A172 (cell line): ENCODE results near the gene PLEKHH2. TPM values are rescaled to one million over a fixed set of nuclear protein-coding genes. Genes with fewer than 3 reads are reported as not detected.
"Not testable (repeated sequence)": the region's sequence is repeated elsewhere in the genome, so short reads cannot be mapped to it uniquely, and the experiment has no call there.

Source experiments
- DNase-seq: peaks from one replicate; pipeline ENCODE4 v3.0.0-alpha.2; 2015; ENCODE audit warnings: low spot score
- total RNA-seq: library from RNA; depleted of rRNA; stranded (reverse); fragments of >200 nt; shearing (Covaris generic); gene quantifications from 2 replicates; pipeline ENCODE4 v1.2.3, GENCODE V29; 2014; rRNA removed

The PLEKHH2 gene
- 0.98 and 4.6 TPM in 2 replicates for total RNA-seq

- DNase-seq, result peak; percentile 76
Observed at GRCh38 chr2:43637030-43637803, at the start of gene PLEKHH2. Gene PLEKHH2, plus strand, starts transcription at chr2:43637260. Its CDS starts 7,414 bp downstream, at chr2:43644674.

GRCh38 chr2:43592443-43592842 is 44.6 kb upstream of the PLEKHH2 start:
- DNase-seq, result peak; percentile 10

DNA sequence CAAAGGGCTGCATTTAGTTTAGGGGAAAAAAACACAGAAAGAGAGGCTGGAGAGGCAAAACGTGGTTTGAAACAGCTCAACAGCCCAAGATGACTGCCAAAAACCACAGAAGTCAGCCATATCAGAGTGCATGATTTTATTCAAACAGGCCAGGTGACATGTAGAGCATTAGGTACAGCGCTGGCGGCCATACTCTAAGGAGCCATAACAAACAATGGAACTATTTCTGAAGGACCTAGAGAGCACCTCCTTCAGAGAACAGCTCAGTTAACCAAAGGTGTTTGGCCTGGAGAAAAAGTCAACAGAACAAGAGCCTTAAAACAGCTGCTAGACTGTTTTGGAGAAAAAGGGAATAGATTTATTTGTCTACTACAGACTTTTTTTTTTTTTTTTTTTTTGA is 43.8 kb upstream of the PLEKHH2 start:
- DNase-seq, result no peak

- no peak for DNase-seq
Observed at GRCh38 chr2:43594875-43595274, 42.2 kb upstream of the PLEKHH2 start.

DNA sequence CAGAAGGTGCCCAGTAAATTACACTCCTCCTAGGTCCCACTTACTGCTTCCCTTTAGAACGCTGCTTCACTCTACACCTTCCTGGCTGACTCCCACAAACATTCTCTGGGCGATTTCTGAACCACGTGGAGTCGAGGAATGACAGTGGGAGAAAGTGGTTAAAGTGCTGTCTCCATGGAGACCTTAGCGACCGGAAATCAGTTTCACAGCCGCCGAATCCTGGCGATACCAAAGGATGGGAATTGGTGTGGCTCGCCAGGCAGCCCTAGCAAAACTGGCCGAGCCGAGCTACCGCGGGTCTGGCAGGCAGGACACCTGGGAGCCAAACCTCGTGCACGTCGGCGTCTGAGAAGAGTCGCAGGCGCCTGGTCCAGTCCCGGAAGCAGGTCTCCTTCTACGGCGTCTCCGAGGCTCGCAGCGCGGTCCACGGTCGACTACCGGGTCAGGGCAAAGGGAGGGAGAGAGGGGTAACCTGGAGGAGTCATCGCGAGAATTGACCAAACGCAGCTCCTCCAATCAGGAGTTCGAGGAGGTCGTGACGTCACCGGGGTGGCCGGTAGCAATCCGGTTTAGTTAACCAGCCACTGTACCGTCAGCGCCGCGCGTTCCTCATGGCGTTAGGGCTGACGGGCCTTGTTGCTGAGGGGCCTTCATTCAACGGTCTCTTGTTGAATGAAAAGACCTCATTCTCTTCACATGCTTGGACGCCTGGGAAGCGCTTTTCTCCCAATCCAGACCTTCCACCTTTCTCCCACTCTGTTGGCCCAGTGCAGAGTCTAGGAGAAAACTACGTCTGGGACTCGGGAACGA is 41.3 kb upstream of the PLEKHH2 start, which contains the start of gene THADA:
Gene THADA, minus strand, starts transcription at position 436 of the 810 bp plus-strand sequence. CDS start 3,646 bp downstream, outside the sequence.
- DNase-seq, result peak; percentile 99

DNA sequence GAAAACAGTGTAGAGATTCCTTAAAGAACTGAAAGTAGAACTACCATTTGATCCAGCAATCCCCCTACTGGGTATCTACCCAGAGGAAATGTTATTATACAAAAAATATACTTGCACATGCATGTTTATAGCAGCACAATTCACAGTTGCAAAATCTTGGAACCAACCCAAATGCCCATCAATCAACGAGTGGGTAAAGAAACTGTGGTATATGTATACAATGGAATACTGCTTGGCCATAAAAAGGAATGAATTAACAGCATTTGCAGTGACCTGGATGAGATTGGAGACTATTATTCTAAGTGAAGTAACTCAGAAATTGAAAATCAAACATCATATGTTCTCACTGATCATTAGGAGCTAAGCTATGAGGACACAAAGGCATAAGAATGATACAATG is 36.5 kb upstream of the PLEKHH2 start:
- DNase-seq, result not testable (repeated sequence)

GRCh38 chr2:43604674-43605073 is 32.4 kb upstream of the PLEKHH2 start:
- no peak for DNase-seq

- DNase-seq, result peak; percentile 45
Observed at GRCh38 chr2:43605079-43605655, 31.9 kb upstream of the PLEKHH2 start.

GRCh38 chr2:43605851-43606250 is 31.2 kb upstream of the PLEKHH2 start:
- no peak for DNase-seq

DNA sequence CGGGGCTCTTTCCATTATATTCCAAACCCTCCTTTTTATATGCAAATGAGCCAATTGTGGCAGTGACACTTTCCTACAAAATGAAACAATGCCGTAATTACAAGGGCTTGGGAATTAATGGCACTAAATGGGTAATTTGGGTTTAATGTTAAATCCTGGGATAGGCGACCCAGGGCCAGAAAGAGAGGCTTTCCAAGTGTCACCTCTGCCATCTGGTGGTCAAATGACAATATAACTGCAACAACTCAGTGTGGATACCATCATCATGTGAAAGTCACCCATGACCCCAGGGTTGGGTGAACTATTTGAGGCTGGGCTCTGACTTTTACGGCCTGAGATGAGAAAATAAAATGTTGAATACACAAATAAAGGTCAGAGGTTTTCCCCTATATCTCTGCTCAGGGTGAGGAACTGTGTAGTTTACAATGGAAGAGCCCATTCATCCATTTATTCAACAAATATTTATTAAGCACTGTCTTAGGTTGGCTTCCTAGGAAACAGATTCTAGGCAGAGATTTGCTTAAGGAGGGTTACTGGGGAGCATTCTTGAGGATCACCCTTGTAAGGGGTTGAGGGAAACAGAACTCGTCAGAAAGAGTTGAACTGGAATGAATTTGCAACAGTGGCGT is 27.7 kb upstream of the PLEKHH2 start:
- peak; percentile 55 for DNase-seq

GRCh38 chr2:43610361-43610760 is 26.7 kb upstream of the PLEKHH2 start:
- no peak for DNase-seq

DNA sequence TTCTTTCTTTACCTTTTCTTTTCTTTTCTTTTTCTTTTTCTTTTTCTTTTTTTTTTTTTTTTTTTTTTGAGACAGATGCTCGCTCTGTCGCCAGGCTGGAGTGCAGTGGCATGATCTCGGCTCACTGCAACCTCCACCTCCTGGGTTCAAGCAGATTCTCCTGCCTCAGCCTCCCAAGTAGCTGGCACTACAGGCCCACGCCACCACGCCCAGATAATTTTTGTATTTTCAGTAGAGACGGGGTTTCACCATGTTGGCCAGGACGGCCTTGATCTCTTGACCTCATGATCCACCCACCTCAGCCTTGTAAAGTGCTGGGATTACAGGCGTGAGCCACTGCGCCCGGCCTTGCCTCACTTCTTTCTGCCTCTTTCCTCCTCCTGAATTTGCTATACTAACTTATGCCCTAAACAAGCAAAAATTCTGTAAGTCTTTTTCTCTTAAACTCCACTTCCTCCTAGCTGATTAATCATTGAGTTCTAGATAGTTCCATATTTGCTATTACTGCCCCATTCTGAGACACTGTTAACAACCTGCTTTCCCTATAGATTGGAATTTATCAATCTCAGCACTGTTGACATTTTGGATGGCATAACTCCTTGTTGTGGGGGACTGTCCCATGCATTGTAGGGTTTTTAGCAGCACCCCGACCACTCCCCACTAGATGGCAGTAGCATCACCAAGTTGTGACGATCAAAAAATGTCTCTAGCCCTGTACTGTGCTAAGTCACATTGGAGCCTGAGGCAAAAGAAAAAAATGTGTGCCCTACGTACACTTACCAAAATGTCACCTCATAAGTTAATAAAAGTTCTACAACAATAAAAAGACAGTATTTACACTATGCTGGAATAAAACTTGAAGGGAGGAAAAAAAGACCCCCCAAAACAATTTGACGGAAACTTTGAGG is 24.8 kb upstream of the PLEKHH2 start:
- DNase-seq, result peak; percentile 70

- no peak for DNase-seq
Observed at GRCh38 chr2:43612944-43613343, 24.1 kb upstream of the PLEKHH2 start.

DNA sequence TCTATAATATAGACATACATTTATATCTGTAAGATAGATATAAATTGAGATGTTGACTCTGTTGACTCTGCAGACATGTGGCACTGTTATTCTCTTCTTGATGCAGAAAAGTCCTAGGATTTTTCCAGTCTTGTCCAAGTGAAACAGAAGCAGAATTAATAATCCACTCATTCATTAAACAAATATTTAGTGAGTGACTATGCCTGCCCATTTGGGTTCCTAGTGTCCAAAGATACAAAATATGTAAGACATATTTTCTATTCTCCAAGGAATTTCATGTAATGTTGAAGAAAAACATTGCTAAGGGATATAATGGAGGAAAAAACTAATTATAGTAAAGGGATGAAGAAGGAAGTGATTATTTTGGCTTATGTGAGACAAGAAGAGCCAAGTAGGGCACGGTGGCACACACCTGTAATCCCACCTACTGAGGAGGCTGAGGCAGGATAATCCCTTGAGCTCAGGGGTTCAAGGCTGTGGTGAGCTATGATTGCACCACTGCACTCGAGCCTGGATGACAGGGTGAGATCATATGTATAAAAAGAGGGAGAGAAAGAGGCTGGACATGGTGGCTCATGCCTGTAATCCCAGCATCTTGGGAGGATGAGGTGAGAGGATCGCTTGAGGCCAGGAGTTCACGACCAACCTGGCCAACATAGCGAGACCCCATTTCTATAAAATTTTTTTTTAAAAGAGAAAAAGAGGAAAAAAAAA is 19.9 kb upstream of the PLEKHH2 start:
- no peak for DNase-seq

DNA sequence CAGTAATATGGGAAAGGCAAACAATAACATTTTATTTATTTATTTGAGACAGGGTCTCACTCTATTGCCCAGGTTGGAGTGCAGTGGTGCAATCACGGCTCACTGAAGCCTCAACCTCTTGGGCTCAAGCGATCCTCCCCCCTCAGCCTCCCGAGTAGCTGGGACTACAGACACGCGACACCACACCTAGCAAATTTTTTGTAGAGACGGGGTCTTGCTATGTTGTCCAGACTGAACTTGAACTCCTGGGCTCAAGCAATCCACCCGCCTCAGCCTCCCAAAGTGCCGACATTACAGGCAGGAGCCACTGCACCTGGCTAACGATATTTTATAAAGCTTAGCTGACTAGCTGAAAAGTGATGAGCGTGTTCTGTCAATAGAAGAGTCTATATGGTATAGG is 17.5 kb upstream of the PLEKHH2 start:
- DNase-seq, result no peak

- no peak for DNase-seq
Observed at GRCh38 chr2:43622931-43623451, 14.1 kb upstream of the PLEKHH2 start.

DNA sequence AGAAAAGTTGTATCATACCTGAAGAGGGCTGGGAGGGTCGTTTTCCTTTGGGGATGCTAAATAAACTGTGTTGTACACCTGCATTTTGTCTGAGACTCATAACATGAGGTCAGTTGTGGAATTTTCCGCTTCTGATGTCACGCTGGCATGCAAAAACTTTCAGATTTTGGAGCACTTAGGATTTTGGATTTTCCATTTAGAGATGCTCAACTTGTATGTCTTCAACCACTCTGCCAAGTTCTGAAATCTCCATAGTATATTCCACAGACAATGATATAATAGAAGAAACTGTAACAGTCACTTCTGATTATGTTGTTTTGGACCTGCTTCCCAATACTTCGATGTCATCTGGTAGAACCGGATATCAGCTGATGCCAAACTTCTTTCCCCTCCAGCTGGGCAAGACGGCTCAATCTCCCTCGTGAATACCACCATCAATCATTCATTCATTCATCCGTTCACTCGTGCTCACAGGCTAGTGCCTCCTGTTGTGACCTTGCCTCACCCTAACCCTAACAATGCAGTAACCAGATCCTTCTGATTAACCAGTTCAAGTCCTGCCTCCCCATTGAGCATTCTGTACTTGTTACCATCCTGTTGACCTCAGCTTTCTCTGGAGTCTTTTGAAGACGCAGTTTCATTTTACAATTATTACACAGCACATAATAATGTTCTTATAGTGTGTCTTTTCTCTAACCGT is 5.3 kb upstream of the PLEKHH2 start:
- DNase-seq, result no peak

DNA sequence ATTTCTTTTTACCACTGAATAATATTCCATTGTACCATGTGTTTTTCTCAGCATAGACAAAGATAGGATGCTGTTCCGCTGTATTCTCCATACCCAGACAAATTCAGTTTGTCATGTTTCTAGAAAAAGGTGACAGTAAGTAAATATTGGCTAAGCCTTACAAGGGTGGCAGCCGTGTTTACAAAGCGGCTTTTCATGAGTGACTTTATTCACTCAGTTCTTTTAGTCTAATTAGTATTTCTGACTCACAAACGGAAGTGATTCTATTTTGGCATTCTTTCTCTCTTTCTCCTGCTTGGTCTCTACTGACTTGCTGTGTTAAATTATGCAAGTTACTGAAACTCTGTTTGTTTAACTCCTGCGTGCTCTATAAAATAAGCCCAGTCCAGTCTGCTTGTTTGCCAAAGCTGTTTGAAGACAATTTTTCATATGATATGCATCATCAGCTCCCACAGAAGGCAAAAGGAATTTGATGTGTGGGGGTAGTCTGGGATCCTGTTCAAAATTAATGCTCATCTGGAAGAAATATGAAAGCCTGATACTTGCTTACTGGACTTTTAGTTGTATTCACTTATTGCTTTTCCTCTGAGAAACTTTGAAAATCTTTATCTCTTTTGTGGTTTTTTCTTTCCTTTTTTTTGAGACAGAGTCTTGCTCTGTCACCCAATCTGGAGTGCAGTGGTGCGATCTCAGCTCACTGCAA is 2.3 kb upstream of the PLEKHH2 start:
- DNase-seq, result peak; percentile 74

DNA sequence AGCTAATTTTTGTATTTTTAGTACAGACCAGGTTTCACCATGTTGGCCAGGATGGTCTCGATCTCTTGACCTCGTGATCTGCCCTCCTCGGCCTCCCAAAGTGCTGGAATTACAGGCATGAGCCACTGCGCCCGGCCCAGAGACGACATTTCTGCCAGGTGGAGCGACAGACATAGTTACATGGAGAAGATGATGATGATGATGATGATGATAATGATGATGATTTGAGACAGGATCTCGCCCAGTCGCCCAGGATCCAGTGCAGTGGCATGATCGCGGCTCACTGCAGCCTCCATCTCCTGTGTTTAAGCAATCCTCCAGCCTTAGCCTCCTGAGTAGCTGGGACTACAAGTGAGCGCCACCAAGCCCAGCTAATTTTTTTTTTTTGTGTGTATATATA is 907 bp upstream of the PLEKHH2 start:
- DNase-seq, result not testable (repeated sequence)
